ENCODE data around the gene NRROS.
A peak's percentile ranks its signal among the peaks of the same experiment; 100 is the strongest.

Gene NRROS

GRCh38 chr3:196629228-196629627 lies 10.3 kb upstream of the NRROS start:
- ChIA-PET POLR2A (no interaction called here), CTCF (interaction anchor here (0.8 to 1.4 kb wide), 3 partner anchors 20 to 56 kb away, joined by 3 to 6 read pairs (median 4); no protein-coding TSS in a partner anchor)
- DNase-seq (ENCODE audit: low read depth, low spot score), result no peak
- TF ChIP-seq CTCF (IDR thresholded peaks at IDR 0.05; ENCODE audit: insufficient read depth, low read length, missing control alignments), result no peak
- H3K4me3 ChIP-seq (ENCODE audit: low read depth, low read length), result no peak overlapping the region

- CTCF ChIA-PET, result interaction anchor here (1.0 to 2.6 kb wide), 6 partner anchors 17 to 53 kb away, joined by 3 to 12 read pairs (median 4); no protein-coding TSS in a partner anchor
- H3K4me3 ChIP-seq (ENCODE audit: low read depth, low read length), result peak overlapping the region; percentile 65
- TF ChIP-seq CTCF (IDR thresholded peaks at IDR 0.05; ENCODE audit: insufficient read depth, low read length, missing control alignments), result no peak
- POLR2A ChIA-PET, result no interaction called here
- DNase-seq (ENCODE audit: low read depth, low spot score), result no peak
These were observed 7.8 kb upstream of the NRROS start for GRCh38 chr3:196631682-196632045.

- no peak for DNase-seq (ENCODE audit: low read depth, low spot score)
- CTCF ChIA-PET, result interaction anchor here (1.0 to 2.6 kb wide), 6 partner anchors 17 to 52 kb away, joined by 3 to 12 read pairs (median 4); no protein-coding TSS in a partner anchor
- POLR2A ChIA-PET, result no interaction called here
- TF ChIP-seq CTCF (IDR thresholded peaks at IDR 0.05; ENCODE audit: insufficient read depth, low read length, missing control alignments), result peak; percentile 49
- H3K4me3 ChIP-seq (ENCODE audit: low read depth, low read length), result peak overlapping the region; percentile 65
These were observed 7.3 kb upstream of the NRROS start for GRCh38 chr3:196632046-196632751.

GRCh38 chr3:196633555-196634151 lies 5.8 kb upstream of the NRROS start:
- no peak for DNase-seq (ENCODE audit: low read depth, low spot score)
- ChIA-PET CTCF (interaction anchor here (0.6 kb wide), 1 partner anchor 51 kb away, joined by 3 read pairs; no protein-coding TSS in a partner anchor), POLR2A (no interaction called here)
- no peak overlapping the region for H3K4me3 ChIP-seq (ENCODE audit: low read depth, low read length)
- TF ChIP-seq CTCF (IDR thresholded peaks at IDR 0.05; ENCODE audit: insufficient read depth, low read length, missing control alignments), result no peak

GRCh38 chr3:196634224-196634623 lies 5.3 kb upstream of the NRROS start:
- ChIA-PET CTCF (interaction anchor here (0.6 kb wide), 1 partner anchor 51 kb away, joined by 3 read pairs; no protein-coding TSS in a partner anchor), POLR2A (interaction anchor here (0.6 kb wide), 1 partner anchor 73 kb away, joined by 3 read pairs; no protein-coding TSS in a partner anchor)
- no peak for TF ChIP-seq CTCF (IDR thresholded peaks at IDR 0.05; ENCODE audit: insufficient read depth, low read length, missing control alignments)
- no peak overlapping the region for H3K4me3 ChIP-seq (ENCODE audit: low read depth, low read length)
- DNase-seq (ENCODE audit: low read depth, low spot score), result no peak

GRCh38 chr3:196634829-196635228 lies 4.7 kb upstream of the NRROS start:
- no peak for TF ChIP-seq CTCF (IDR thresholded peaks at IDR 0.05; ENCODE audit: insufficient read depth, low read length, missing control alignments)
- CTCF ChIA-PET, result interaction anchor here (1.1 kb wide), 1 partner anchor 50 kb away, joined by 3 read pairs; no protein-coding TSS in a partner anchor
- DNase-seq (ENCODE audit: low read depth, low spot score), result no peak
- no peak overlapping the region for H3K4me3 ChIP-seq (ENCODE audit: low read depth, low read length)
- POLR2A ChIA-PET, result interaction anchor here (0.6 kb wide), 1 partner anchor 72 kb away, joined by 3 read pairs; no protein-coding TSS in a partner anchor
